ENCODE measurements around the gene DIP2C. TPM values are rescaled to one million over a fixed set of nuclear protein-coding genes. Genes with fewer than 3 reads are reported as not detected.

DIP2C gene
- total and polyA plus RNA-seq, 2 donors from 2014 or later, result 6.2 to 22.6 TPM

- no peak for FAIRE-seq
- Histone ChIP-seq H3K36me3 (ENCODE audit: control insufficient read depth in 2 of 3, insufficient read depth in 3 of 3, low read length in 3 of 3) (no peaks in the 10 kb centered on the region), H3K9ac (ENCODE audit: low read length in 3 of 3) (no peak overlapping the region)
Observed at GRCh38 chr10:525565-526315, 163.7 kb downstream of the DIP2C start.

DNA sequence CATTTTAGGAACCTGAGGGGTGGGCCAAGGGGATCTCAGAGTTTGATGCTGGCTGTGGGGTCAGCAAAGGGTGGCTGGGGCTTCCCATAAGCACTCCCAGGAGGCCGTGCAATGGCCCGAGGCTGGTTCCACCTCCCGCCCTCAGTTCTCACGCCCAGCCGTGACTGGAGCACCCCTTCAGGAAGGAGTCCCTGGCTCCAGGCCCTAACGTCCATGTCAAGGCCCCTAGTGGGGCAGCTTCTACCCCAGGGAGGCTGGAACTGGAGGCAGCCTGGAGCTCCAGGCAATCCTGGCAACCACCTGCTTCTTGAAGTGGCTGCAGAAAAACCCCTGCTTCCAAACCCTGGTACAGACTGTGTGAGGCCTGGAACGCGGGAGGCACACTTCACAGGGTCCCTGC, 165.5 kb downstream of the DIP2C start:
- no peaks in the 10 kb centered on the region for H3K27me3 ChIP-seq (ENCODE audit: control insufficient read depth, insufficient read depth, low read length)
- H3K4me1 ChIP-seq (ENCODE audit: control insufficient read depth in 2 of 3, insufficient read depth in 2 of 3, low read depth in 1 of 3, low read length in 3 of 3), result no peaks in the 10 kb centered on the region
- FAIRE-seq (no peak), DNase-seq (peak in 1 of 5 donors; percentile 31)
- H3K36me3 ChIP-seq (ENCODE audit: control insufficient read depth in 2 of 3, insufficient read depth in 3 of 3, low read length in 3 of 3), result no peaks in the 10 kb centered on the region
- H3K9me3 ChIP-seq (ENCODE audit: control insufficient read depth in 2 of 3, insufficient read depth in 1 of 3, low read length in 3 of 3), result no peaks in the 10 kb centered on the region
- H3K4me3 ChIP-seq (ENCODE audit: low read length in 3 of 3), result no peak overlapping the region
- TF ChIP-seq, protein P1, sequence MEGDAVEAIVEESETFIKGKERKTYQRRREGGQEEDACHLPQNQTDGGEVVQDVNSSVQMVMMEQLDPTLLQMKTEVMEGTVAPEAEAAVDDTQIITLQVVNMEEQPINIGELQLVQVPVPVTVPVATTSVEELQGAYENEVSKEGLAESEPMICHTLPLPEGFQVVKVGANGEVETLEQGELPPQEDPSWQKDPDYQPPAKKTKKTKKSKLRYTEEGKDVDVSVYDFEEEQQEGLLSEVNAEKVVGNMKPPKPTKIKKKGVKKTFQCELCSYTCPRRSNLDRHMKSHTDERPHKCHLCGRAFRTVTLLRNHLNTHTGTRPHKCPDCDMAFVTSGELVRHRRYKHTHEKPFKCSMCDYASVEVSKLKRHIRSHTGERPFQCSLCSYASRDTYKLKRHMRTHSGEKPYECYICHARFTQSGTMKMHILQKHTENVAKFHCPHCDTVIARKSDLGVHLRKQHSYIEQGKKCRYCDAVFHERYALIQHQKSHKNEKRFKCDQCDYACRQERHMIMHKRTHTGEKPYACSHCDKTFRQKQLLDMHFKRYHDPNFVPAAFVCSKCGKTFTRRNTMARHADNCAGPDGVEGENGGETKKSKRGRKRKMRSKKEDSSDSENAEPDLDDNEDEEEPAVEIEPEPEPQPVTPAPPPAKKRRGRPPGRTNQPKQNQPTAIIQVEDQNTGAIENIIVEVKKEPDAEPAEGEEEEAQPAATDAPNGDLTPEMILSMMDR (IDR thresholded peaks at IDR 0.05; ENCODE audit: borderline replicate concordance, extremely low read depth, insufficient read depth), result no peak
- intact Hi-C loops (cut with DNase I), result no loop called here
- no peak overlapping the region for H3K27ac ChIP-seq (ENCODE audit: low read depth in 2 of 2, low read length in 2 of 2)
- H3K9ac ChIP-seq (ENCODE audit: low read length in 3 of 3), result no peak overlapping the region

More at GRCh38 chr10:525565-526315, 163.7 kb downstream of the DIP2C start:
- TF ChIP-seq, protein P1 (IDR thresholded peaks at IDR 0.05; ENCODE audit: borderline replicate concordance, extremely low read depth, insufficient read depth), result no peak
- Histone ChIP-seq H3K4me1 (ENCODE audit: control insufficient read depth in 2 of 3, insufficient read depth in 2 of 3, low read depth in 1 of 3, low read length in 3 of 3) (no peaks in the 10 kb centered on the region), H3K9me3 (ENCODE audit: control insufficient read depth in 2 of 3, insufficient read depth in 1 of 3, low read length in 3 of 3) (no peaks in the 10 kb centered on the region), H3K27ac (ENCODE audit: low read depth in 2 of 2, low read length in 2 of 2) (no peak overlapping the region), H3K27me3 (ENCODE audit: control insufficient read depth, insufficient read depth, low read length) (no peaks in the 10 kb centered on the region), H3K4me3 (ENCODE audit: low read length in 3 of 3) (no peak overlapping the region)
- intact Hi-C loops (cut with DNase I), result no loop called here
- DNase-seq, result peak in 1 of 5 donors; percentile 24

GRCh38 chr10:522350-522749, 167.1 kb downstream of the DIP2C start:
- DNase-seq (no peak), FAIRE-seq (no peak)
- no peak overlapping the region for H3K4me3 ChIP-seq (ENCODE audit: low read length in 3 of 3)
- H3K27me3 ChIP-seq (ENCODE audit: control insufficient read depth, insufficient read depth, low read length), result no peaks in the 10 kb centered on the region
- no peak overlapping the region for H3K27ac ChIP-seq (ENCODE audit: low read depth in 2 of 2, low read length in 2 of 2)
- intact Hi-C loops (cut with DNase I), result no loop called here
- no peaks in the 10 kb centered on the region for H3K4me1 ChIP-seq (ENCODE audit: control insufficient read depth in 2 of 3, insufficient read depth in 2 of 3, low read depth in 1 of 3, low read length in 3 of 3)
- H3K9ac ChIP-seq (ENCODE audit: low read length in 3 of 3), result no peak overlapping the region
- TF ChIP-seq, protein P1 (IDR thresholded peaks at IDR 0.05; ENCODE audit: borderline replicate concordance, extremely low read depth, insufficient read depth), result no peak
- H3K9me3 ChIP-seq (ENCODE audit: control insufficient read depth in 2 of 3, insufficient read depth in 1 of 3, low read length in 3 of 3), result no peaks in the 10 kb centered on the region
- no peaks in the 10 kb centered on the region for H3K36me3 ChIP-seq (ENCODE audit: control insufficient read depth in 2 of 3, insufficient read depth in 3 of 3, low read length in 3 of 3)

Measured in kidney (tissue), 14 donors.